Activated naive CD4-positive, alpha-beta T cell treated with anti-CD3 and anti-CD28 coated beads, Interleukin-2, amount 50 U/mL, for 16 hours (primary cell): Measurements from ENCODE around the gene TSSK6.

Experiments
- DNase-seq: peaks from one replicate; pipeline ENCODE4 v3.0.0-alpha.2; 2020

The TSSK6 gene

GRCh38 chr19:19502808-19503602 lies 12.3 kb downstream of the TSSK6 start:
- DNase-seq = no peak

- DNase-seq = no peak
These were observed 13.1 kb downstream of the TSSK6 start for GRCh38 chr19:19502281-19502680.

DNA sequence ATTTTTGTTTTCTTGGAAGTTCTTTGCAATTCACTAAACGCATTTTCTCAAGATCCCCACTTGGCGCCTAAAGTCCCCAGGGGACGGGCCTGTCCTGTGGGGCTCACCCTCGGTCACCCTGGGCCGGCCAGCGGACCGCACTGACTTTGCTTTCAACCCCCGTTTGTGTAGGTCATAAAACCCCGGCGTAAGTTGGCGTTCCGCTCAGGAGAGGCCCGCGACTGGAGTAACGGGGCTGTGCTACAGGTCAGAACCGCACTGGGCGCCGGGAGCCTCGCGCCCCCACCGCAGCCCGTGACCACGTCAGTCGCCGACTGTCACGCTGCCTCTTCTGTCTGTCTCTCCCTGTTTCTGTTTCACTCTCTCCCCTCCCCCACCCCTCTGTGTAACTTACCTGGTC lies 13.6 kb downstream of the TSSK6 start:
- no peak for DNase-seq

GRCh38 chr19:19500975-19501644 lies 14.2 kb downstream of the TSSK6 start:
- no peak for DNase-seq

DNA sequence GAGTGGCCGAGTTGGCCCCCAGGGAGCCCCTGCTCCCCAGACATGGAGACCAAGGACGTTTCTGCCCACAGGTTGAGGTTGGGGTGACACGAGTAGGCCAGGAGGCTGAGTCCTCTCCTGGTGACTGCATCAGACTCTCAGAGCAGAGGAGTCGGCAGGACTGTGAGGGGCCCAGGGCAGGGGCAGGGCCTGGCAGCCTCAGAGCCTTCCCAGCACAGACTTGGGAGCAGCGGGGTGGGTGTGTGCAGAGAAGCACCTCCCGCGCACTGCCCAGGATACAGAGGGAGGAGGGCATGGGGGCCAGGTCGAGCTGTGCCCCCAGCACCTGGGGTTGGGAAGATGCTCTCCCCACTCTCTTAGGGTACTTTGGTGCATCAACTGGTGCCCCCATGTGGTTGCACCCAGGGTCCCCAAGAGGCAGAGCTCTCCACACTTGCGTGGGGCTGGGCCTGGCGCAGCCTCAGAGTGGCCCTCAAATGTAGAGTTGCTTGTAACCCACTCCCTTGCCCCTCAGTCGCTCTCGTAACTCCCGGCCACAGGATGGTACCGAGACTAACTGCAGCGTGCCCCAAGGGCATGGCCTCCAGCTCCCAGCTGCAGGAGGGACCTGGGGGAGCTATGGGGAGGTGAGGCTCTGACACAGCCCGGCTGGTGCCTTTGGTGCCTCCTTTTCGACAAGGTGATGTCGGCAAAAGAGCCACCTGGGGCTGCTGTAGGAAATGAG lies 15.9 kb downstream of the TSSK6 start:
- no peak for DNase-seq

DNA sequence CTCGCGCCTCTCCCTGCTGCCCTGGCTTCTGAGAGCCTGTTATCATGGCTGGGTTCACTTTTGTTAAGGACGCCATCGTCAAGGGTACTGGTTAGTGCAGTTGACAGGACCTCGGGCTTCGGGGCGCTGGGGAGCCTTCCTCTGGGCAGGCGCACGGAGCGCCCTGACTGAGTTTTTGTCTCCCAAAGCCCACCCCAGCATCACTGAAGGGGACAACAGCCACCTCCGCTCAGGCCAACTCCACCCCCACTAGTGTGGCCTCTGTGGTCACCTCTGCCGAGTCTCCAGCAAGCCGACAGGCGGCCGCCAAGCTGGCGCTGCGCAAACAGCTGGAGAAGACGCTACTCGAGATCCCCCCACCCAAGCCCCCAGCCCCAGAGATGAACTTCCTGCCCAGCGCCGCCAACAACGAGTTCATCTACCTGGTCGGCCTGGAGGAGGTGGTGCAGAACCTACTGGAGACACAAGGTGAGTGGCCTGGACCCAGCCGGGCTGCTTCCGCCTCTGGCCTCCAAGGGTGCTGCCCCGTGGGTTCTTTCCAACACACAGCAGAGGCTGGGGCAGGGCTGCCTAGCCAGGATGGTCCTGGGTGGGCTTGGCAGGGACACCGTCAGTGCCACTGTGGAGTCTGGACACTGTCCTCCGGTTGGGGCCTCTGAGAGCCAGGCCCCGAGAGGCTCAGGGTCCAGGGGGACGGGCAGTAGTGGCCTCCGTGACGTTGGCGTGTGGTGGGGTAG lies 16.9 kb downstream of the TSSK6 start:
- DNase-seq = no peak

DNA sequence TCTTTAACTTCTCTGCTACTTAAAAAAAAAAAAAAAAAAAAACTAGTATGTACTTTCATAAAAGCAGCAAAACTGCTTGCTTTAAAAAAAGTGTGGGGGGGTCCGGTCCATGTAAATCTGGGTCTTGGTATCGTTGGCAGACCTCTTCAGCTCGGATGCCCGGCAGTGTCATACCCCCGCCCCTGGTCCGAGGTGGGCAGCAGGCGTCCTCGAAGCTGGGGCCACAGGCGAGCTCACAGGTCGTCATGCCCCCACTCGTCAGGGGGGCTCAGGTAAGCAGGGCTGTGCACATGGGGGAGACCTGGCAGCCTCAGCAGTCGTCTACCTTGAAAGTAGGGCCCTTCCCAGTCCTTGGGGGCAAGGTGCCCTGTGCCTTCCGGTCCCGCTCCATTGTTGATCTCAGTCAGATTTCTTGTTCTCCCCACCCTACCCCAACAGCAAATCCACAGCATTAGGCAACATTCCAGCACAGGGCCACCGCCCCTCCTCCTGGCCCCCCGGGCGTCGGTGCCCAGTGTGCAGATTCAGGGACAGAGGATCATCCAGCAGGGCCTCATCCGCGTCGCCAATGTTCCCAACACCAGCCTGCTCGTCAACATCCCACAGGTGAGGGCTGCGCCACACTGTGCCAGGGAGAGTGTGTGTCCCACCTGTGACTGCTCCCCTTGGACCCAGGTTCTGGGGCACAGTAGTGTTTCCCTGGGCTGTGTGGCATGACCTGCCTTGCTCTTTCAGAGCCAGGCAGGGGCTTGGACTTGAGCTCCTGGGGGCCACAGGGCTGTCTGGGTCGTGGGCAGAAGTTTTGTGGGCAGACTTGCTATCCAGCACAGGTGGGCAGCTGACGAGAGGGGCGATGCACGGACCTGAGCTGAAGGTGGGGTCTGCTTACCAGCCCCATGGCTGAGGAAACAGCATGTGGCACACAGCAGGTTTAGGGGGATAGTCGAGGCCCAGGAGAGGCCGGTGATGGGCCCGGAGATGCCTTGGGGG lies 19.4 kb downstream of the TSSK6 start:
- DNase-seq = no peak

GRCh38 chr19:19493841-19494546 lies 21.4 kb downstream of the TSSK6 start:
- DNase-seq = no peak

GRCh38 chr19:19492026-19492610 lies 23.2 kb downstream of the TSSK6 start:
- no peak for DNase-seq

DNA sequence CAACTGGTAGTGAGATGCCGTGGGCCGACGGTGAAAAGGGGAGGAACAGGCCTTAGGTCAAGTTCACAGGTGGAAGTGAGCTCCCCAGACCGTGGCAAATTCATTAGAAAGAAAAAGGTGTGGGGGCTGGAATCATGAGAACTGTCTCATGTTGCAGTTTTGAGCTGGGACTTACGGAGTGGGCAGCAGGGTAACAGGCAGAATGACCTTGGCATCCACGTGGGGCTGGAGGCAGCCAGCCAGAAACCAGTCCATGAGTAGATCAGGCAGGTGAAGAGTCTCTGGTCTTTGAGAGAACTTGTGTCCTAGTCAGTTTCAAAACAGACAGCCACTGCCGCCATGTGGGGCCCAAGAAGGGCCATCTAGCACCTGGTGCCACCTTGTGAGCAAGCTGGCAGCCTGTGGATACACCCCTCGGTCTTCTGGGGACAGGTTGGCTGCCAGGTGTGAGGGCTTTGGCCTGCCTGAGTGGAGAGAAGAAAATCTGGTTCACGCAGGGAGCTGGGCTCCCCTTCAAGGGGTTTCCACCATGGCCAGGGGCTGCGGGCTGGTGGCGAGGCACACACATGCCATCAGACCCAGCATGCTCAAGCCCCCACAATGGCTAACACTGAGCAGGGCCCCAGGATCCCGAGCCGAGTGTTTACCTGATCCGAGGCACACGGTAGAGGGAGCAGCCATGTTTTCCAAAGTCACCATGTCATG lies 23.9 kb downstream of the TSSK6 start:
- DNase-seq = no peak

DNA sequence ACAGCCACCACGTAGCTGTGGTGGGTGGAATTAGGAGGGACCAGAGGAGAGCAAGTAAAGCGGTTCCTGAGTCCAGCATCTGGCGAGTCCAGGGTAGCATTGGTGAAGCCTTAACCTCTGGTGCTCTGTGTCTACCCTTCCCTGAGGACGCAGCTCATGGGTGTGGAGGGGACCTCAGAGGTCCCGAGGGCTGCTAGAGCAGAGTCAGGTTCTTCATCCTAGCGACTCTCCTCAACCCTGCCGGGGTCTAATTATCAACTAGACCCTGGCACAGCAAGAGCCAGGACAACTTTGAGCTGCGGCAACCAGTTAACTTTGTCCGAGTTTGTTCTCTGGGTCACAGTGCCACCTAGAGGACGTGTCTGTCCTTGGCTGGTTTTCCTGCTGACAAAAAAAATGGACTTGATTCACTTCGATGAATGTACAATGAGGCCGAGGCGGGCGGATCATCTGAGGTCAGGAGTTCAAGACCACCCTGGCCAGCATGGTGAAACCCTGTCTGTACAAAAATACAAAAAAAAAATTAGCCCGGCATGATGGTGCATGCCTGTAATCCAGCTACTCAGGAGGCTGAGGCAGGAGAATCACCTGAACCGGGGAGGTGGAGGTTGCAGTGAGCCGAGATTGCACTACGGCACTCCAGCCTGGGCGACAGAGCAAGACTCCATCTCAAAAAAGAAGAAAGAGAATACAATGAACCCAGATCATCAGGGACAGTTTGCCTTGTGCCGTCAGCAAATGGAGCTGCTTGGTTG lies 25.0 kb downstream of the TSSK6 start:
- peak; percentile 79 for DNase-seq

DNA sequence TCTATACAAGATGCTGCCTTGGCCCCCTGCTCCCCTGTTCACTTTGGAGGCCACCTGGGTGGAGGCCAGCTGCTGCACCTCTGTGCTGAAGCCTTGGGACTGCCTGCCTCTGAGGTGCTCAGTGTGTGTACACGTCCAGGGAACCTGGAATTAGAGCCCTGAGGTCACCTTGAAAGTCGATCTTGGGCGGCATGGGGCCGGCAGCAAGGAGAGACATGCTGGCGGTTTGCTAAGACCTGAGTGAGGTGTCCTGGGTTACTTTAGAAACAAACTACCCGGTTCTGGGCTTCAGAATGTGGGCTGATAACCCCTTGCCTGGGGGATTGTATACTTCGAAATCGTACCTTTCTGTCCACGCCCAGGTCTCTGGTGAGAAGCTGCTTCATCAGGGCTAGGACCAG lies 25.5 kb downstream of the TSSK6 start:
- DNase-seq = no peak

DNA sequence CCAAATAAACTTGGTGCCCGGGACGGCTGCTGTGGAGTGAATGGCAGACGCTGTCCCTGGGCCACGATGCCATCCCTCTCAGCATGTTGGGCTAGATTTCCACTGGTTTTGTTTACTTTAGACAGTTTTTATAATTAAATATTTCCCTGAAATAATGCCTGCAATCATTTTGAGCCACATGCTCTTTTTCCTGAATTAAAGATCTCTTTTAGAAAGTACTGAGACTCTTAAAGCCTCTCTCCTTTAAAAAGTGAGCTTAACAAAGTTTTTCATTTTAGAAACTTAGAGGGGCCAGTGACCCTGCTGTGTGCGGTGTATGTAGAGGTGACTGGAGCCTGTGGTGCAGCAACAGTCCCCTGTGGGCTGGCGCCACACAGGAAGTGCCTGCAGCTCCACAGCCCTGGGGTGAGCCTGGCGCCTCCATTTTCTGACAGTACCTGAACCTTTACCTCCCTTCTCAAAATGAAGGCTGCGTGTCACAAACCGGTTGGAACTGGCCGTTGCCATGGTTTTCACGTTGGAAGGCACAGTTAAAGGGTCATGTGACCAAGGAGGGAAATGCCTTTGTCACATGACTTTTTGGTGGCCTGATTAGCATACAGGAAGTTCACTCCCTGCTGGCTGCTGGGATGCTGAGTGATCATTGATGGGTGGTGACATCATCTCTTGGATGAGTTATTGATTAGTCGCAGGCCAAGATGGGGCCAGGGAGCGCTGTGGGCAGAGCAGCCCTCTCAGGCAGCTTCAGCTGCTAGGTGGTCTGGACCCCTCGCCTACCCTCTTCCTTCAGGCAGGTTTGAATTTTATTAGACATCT lies 26.3 kb downstream of the TSSK6 start:
- DNase-seq = peak; percentile 79

- no peak for DNase-seq
These were observed 27.1 kb downstream of the TSSK6 start for GRCh38 chr19:19487950-19488874.

DNA sequence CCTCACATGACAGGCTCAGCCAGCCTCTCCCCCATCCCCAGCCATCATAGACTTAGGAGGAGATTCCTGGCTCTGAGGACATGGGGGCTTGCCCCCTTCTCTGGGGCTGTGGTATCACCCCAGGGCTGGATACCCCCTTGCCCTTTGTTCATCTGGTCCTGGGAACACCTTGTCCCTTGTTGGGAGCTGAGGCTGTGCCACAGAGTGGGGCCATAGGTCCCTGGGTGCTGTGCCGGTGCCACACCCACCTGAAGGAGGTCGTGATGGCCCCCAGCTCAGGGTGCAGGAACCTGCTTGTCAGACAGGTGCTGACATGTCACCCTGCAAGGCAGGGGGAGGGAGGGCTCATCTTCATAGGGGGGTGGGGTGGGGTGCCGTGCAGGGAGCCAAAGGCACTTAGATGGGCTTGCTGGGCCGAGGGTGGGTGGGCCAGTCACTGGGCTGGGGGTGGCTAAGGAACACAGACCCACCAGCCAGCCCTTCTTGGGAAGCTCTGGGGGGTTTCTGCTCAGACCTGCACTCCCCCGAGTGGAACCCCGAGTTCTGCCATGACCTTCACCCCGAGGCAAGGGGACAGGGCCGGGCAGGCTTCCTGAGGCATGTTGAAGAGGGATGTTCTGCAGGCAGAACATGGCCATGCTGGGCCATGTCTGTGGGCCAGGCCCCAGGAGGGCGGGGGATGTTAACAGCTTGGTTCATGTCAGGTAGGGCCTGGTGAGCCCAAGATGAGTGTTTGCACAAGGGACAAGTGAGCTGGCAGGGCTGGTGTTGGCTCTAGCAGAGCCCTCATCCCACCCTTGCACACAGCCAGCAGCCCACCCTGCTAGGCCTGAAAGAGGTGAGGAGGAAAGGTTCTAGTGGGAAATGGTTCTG lies 28.0 kb downstream of the TSSK6 start:
- no peak for DNase-seq
